IMR-90 (cell line): ENCODE results near the gene ODAD2. TPM values are rescaled to one million over a fixed set of nuclear protein-coding genes. Genes with fewer than 3 reads are reported as not detected.

ENCODE experiments used
- ATAC-seq: fragments of 200-7000 bp; cut with Tn5 transposase; 2 replicates; pipeline ENCODE4 v1.9.1; 2020; ENCODE audit warnings: low read depth, mild to moderate bottlenecking, moderate library complexity
- BruUV-seq: library from RNA; stranded (reverse); fragments of 400-500 nt; replicated peaks from 2 replicates; lab custom pipeline; 2021; lab: Mats Ljungman, UMichigan
- CTCF ChIA-PET: fragments of 300-600 bp; formaldehyde crosslinking; extraction: SDS; loops from one replicate; lab custom pipeline; 2021; ENCODE audit warnings: antibody characterized with exemption; lab: Yijun Ruan, JAX
- POLR2A ChIA-PET: fragments of 300-600 bp; sonication (Branson Sonifier 250); formaldehyde crosslinking; loops from one replicate; lab custom pipeline; 2022; ENCODE audit warnings: antibody characterized with exemption; ENCODE audit not compliant: unreplicated experiment; lab: Charles Lee
- DNase-seq: peaks from one replicate; pipeline ENCODE4 v3.0.0; 2013
- H2AFZ ChIP-seq: replicated peaks from 2 replicates; pipeline ENCODE3; 2013; ENCODE audit warnings: low read length, mild to moderate bottlenecking; ENCODE audit not compliant: poor library complexity
- H2AK5ac ChIP-seq: 2 replicates; pipeline ENCODE4 v1.6.1; 2013; ENCODE audit warnings: low read depth, low read length, inconsistent platforms
- H2AK9ac ChIP-seq: replicated peaks from 2 replicates; pipeline ENCODE3; 2013; ENCODE audit warnings: mild to moderate bottlenecking, low read depth, low read length, moderate library complexity; ENCODE audit not compliant: poor library complexity
- H2BK120ac ChIP-seq: 2 replicates; pipeline ENCODE4 v1.6.1; 2013; ENCODE audit warnings: low read depth, low read length, inconsistent platforms
- H2BK15ac ChIP-seq: 3 replicates; pipeline ENCODE4 v1.6.1; 2013; ENCODE audit warnings: low read depth, low read length, inconsistent platforms
- H2BK20ac ChIP-seq: 2 replicates; pipeline ENCODE4 v1.6.1; 2013; ENCODE audit warnings: low read depth, mild to moderate bottlenecking, inconsistent platforms, low read length, moderate library complexity
- H2BK5ac ChIP-seq: 2 replicates; pipeline ENCODE4 v1.6.1; 2013; ENCODE audit warnings: mild to moderate bottlenecking, low read depth, low read length, inconsistent platforms; ENCODE audit not compliant: poor library complexity, severe bottlenecking
- H3K14ac ChIP-seq: replicated peaks from 2 replicates; pipeline ENCODE4 v1.6.1; 2013; ENCODE audit warnings: low read depth, low read length, inconsistent platforms
- H3K18ac ChIP-seq: 2 replicates; pipeline ENCODE4 v1.6.1; 2013; ENCODE audit warnings: low read depth, low read length, control low read depth
- H3K23ac ChIP-seq: 2 replicates; pipeline ENCODE4 v1.6.1; 2013; ENCODE audit warnings: low read depth, low read length, inconsistent platforms
- H3K27ac ChIP-seq: 2 replicates; pipeline ENCODE4 v1.5.1; 2013; ENCODE audit warnings: mild to moderate bottlenecking, control low read depth, low read length; ENCODE audit not compliant: insufficient read depth
- H3K27me3 ChIP-seq: 2 replicates; pipeline ENCODE4 v1.6.1; 2013; ENCODE audit warnings: low read length; ENCODE audit not compliant: control insufficient read depth, insufficient read depth
- H3K36me3 ChIP-seq: 2 replicates; pipeline ENCODE4 v1.6.1; 2013; ENCODE audit warnings: low read length, mixed read lengths; ENCODE audit not compliant: control insufficient read depth, insufficient read depth
- H3K4ac ChIP-seq: 2 replicates; pipeline ENCODE4 v1.6.1; 2013; ENCODE audit warnings: low read depth, low read length, inconsistent platforms
- H3K4me1 ChIP-seq: 2 replicates; pipeline ENCODE4 v1.6.1; 2013; ENCODE audit warnings: low read length, mixed read lengths; ENCODE audit not compliant: control insufficient read depth, insufficient read depth
- H3K4me2 ChIP-seq: 2 replicates; pipeline ENCODE4 v1.6.1; 2013; ENCODE audit warnings: low read depth, mild to moderate bottlenecking, control low read depth, low read length, moderate library complexity
- H3K4me3 ChIP-seq: 2 replicates; pipeline ENCODE4 v1.5.1; 2013; ENCODE audit warnings: low read depth, mild to moderate bottlenecking, control low read depth, low read length, moderate library complexity; ENCODE audit not compliant: insufficient read depth
- H3K56ac ChIP-seq: 2 replicates; pipeline ENCODE4 v1.6.1; 2013; ENCODE audit warnings: low read length, inconsistent platforms; ENCODE audit not compliant: insufficient read depth; ENCODE audit errors: extremely low read depth
- H3K79me1 ChIP-seq, 2 experiments: 2 replicates each; pipeline ENCODE4 v1.6.1; 2013; ENCODE audit warnings: low read length in 2 of 2, inconsistent platforms in 1 of 2, low read depth in 1 of 2
- H3K9ac ChIP-seq: 2 replicates; pipeline ENCODE4 v1.6.1; 2013; ENCODE audit warnings: low read depth, low read length, control low read depth
- H3K9me1 ChIP-seq: 2 replicates; pipeline ENCODE4 v1.6.1; 2013; ENCODE audit warnings: low read length, inconsistent platforms; ENCODE audit not compliant: insufficient read depth
- H3K9me3 ChIP-seq: 2 replicates; pipeline ENCODE4 v1.6.1; 2013; ENCODE audit warnings: low read length; ENCODE audit not compliant: control insufficient read depth, insufficient read depth
- H4K20me1 ChIP-seq: 2 replicates; pipeline ENCODE4 v1.6.1; 2013; ENCODE audit warnings: low read length, inconsistent platforms; ENCODE audit not compliant: insufficient read depth
- H4K5ac ChIP-seq: 2 replicates; pipeline ENCODE4 v1.6.1; 2013; ENCODE audit warnings: mild to moderate bottlenecking, low read depth, low read length, control low read depth
- H4K8ac ChIP-seq, 2 experiments: 2 replicates each; pipeline ENCODE4 v1.6.1; 2013; ENCODE audit warnings: low read depth in 2 of 2, low read length in 2 of 2, control low read depth in 1 of 2, inconsistent platforms in 1 of 2
- H4K91ac ChIP-seq: 2 replicates; pipeline ENCODE4 v1.6.1; 2013; ENCODE audit warnings: low read depth, low read length, inconsistent platforms; ENCODE audit not compliant: insufficient read depth
- CEBPB ChIP-seq: IDR thresholded peaks from 2 replicates; pipeline ENCODE4 v1.6.1; 2012; ENCODE audit warnings: low read depth, low read length, improper control_type of control experiment
- CHD1 ChIP-seq: IDR thresholded peaks from 2 replicates; pipeline ENCODE4 v1.6.1; 2012; ENCODE audit warnings: low read depth, low read length, improper control_type of control experiment
- MAFK ChIP-seq: IDR thresholded peaks from 2 replicates; pipeline ENCODE4 v1.6.1; 2012; ENCODE audit warnings: low read depth, low read length, improper control_type of control experiment
- MAZ ChIP-seq: IDR thresholded peaks from 2 replicates; pipeline ENCODE4 v1.6.1; 2012; ENCODE audit warnings: low read depth, mild to moderate bottlenecking, low read length, improper control_type of control experiment, moderate library complexity, borderline replicate concordance
- POLR2A ChIP-seq: IDR thresholded peaks from 2 replicates; pipeline ENCODE4 v1.6.1; 2012; ENCODE audit warnings: mild to moderate bottlenecking, low read depth, low read length
- WGBS, 2 experiments: methylation state at CpG; one replicate each; pipeline versions ENCODE4 v1.1.5 to v1.1.7; 2013; ENCODE audit warnings: missing lambda C conversion rate in 2 of 2; ENCODE audit not compliant: insufficient read length in 1 of 2; ENCODE audit errors: extremely low coverage in 2 of 2; 5-methylcytosine and 5-hydroxymethylcytosine counted together
- dilution Hi-C: fragments of 300-500 bp; cut with HindIII; formaldehyde crosslinking; loops from one replicate; pipeline ENCODE4 v1.14.3; 2018; ENCODE audit warnings: low sequenced_read_pairs; ENCODE audit not compliant: unreplicated experiment
- in situ Hi-C: fragments of 300-500 bp; cut with MboI; formaldehyde crosslinking; loops from 3 replicates; pipeline ENCODE4 v1.14.3; 2019; ENCODE audit warnings: low sequenced_read_pairs, inconsistent platforms, mixed read lengths
- intact Hi-C: fragments of 100-400 bp; cut with micrococcal nuclease; formaldehyde crosslinking; loops from 2 replicates; pipeline ENCODE4 v1.10.0; 2022
- polyA plus RNA-seq, 3 experiments: library from polyadenylated mRNA; depleted of rRNA; stranded (reverse); fragments of >200 nt; gene quantifications; 2 replicates each; pipeline ENCODE4 v1.2.3, GENCODE V29; 2012; ENCODE audit warnings: low replicate concordance in 1 of 3
- total RNA-seq: library from RNA; depleted of rRNA; stranded (reverse); fragments of >200 nt; gene quantifications from 2 replicates; pipeline ENCODE4 v1.2.3, GENCODE V29; 2012
- TF ChIP-seq, protein P1 (sequence below): conservative IDR thresholded peaks from 2 replicates; pipeline ENCODE4 v1.5.1; 2012; ENCODE audit warnings: mild to moderate bottlenecking, low read depth, low read length, improper control_type of control experiment
- TF ChIP-seq, protein P2 (sequence below): fragments of 150-350 bp; IDR thresholded peaks from 2 replicates; pipeline ENCODE4 v1.6.1; 2017; ENCODE audit warnings: mild to moderate bottlenecking, antibody characterized with exemption, low read length, low read depth

ODAD2 gene
- total and polyA plus RNA-seq, 2 of the 4 experiments (the other 2 are of a cell fraction): 0.53 to 0.72 TPM

DNA sequence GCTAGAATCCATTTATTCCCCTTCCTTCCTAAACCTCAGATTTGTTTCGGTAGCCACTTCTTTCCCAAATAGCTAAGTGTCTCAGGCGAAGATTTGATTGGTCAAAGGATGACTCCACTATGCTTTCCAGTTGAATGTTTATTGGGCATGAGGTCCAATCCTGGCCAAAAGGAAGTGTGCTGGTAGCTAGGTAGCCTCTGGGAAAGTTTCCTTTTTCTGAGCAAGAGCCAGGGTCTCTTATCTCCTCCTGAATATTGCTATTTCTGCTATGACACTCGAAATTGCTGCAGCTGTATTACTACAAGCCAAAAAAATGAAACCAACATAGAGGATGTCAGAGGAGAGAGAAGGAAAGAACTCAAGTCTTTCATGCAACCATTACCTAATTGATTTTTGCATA is 199.8 kb downstream of the ODAD2 start:
- Histone ChIP-seq H3K4me1 (no peaks in the 10 kb centered on the region), H3K23ac (no peak overlapping the region), H3K79me1 (no peaks in the 10 kb centered on the region), H2BK20ac (no peak overlapping the region), H3K9me3 (no peaks in the 10 kb centered on the region), H4K8ac (no peak overlapping the region), H4K5ac (no peak overlapping the region), H3K27ac (no peak overlapping the region), H4K91ac (no peak overlapping the region), H3K4ac (no peak overlapping the region), H3K4me3 (no peak overlapping the region), H3K36me3 (no peaks in the 10 kb centered on the region), H2BK15ac (no peak overlapping the region), H3K14ac (no peak overlapping the region), H3K27me3 (peaks cover 6% of the 10 kb centered on the region; the same call in 1 of the 2 replicates), H2AK5ac (no peak overlapping the region), H3K4me2 (no peak overlapping the region), H3K9me1 (no peaks in the 10 kb centered on the region), H2BK120ac (no peak overlapping the region), H2AK9ac (no peak overlapping the region), H2AFZ (no peak overlapping the region), H3K18ac (no peak overlapping the region), H4K20me1 (no peaks in the 10 kb centered on the region), H2BK5ac (no peak overlapping the region), H3K56ac (no peak overlapping the region), H3K9ac (no peak overlapping the region)
- no TSS peak for BruUV-seq
- no CpG with 5 or more reads among the region's 3 CpGs for WGBS, 2 experiments
- in situ Hi-C loops: no loop called here
- DNase-seq (no peak), ATAC-seq (no peak)
- POLR2A ChIA-PET: no interaction called here
- dilution Hi-C loops: no loop called here
- TF ChIP-seq CEBPB (no peak), MAZ (no peak), MAFK (no peak), POLR2A (no peak), CHD1 (no peak)
- TF ChIP-seq, protein P1, sequence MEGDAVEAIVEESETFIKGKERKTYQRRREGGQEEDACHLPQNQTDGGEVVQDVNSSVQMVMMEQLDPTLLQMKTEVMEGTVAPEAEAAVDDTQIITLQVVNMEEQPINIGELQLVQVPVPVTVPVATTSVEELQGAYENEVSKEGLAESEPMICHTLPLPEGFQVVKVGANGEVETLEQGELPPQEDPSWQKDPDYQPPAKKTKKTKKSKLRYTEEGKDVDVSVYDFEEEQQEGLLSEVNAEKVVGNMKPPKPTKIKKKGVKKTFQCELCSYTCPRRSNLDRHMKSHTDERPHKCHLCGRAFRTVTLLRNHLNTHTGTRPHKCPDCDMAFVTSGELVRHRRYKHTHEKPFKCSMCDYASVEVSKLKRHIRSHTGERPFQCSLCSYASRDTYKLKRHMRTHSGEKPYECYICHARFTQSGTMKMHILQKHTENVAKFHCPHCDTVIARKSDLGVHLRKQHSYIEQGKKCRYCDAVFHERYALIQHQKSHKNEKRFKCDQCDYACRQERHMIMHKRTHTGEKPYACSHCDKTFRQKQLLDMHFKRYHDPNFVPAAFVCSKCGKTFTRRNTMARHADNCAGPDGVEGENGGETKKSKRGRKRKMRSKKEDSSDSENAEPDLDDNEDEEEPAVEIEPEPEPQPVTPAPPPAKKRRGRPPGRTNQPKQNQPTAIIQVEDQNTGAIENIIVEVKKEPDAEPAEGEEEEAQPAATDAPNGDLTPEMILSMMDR: no peak
- TF ChIP-seq, protein P2, sequence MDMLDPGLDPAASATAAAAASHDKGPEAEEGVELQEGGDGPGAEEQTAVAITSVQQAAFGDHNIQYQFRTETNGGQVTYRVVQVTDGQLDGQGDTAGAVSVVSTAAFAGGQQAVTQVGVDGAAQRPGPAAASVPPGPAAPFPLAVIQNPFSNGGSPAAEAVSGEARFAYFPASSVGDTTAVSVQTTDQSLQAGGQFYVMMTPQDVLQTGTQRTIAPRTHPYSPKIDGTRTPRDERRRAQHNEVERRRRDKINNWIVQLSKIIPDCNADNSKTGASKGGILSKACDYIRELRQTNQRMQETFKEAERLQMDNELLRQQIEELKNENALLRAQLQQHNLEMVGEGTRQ: no peak
- intact Hi-C loops: no loop called here
- CTCF ChIA-PET: interaction anchor here (0.5 to 1.5 kb wide), 4 partner anchors 13 to 443 kb away, joined by 3 read pairs; no protein-coding TSS in a partner anchor
